OCI-LY1 (cell line): ENCODE data around the gene TRIM43B.
"Not testable (repeated sequence)": the region's sequence is repeated elsewhere in the genome, so short reads cannot be mapped to it uniquely, and the experiment has no call there.

Source experiments
- CTCF ChIP-seq: fragments of 200-600 bp; sonication (generic), shearing (Covaris generic); IDR thresholded peaks from 2 replicates; pipeline ENCODE4 v1.5.1; 2017; ENCODE audit warnings: mild to moderate bottlenecking, antibody characterized with exemption, low read length, moderate library complexity, mixed read lengths
- EZH2 ChIP-seq: fragments of 200-600 bp; sonication (generic), shearing (Covaris generic); IDR thresholded peaks from 2 replicates; pipeline ENCODE4 v1.8.0; 2017; ENCODE audit warnings: borderline replicate concordance, mixed run types, mild to moderate bottlenecking, antibody characterized with exemption, low read length, moderate library complexity, mixed read lengths

GRCh38 chr2:95434507-95435076 is 50.0 kb downstream of the TRIM43B start:
- TF ChIP-seq CTCF, EZH2: not testable (repeated sequence)
